GM21825 (cell line): ENCODE results near the gene CDC5L.

Experiments used
- ATAC-seq: cut with Tn5 transposase; IDR thresholded peaks from one replicate; pipeline ENCODE4 v1.9.1; 2021; ENCODE audit warnings: mild to moderate bottlenecking, moderate library complexity; ENCODE audit not compliant: unreplicated experiment

The CDC5L gene

GRCh38 chr6:44495036-44495901 lies 107.8 kb downstream of the CDC5L start:
- no peak for ATAC-seq

DNA sequence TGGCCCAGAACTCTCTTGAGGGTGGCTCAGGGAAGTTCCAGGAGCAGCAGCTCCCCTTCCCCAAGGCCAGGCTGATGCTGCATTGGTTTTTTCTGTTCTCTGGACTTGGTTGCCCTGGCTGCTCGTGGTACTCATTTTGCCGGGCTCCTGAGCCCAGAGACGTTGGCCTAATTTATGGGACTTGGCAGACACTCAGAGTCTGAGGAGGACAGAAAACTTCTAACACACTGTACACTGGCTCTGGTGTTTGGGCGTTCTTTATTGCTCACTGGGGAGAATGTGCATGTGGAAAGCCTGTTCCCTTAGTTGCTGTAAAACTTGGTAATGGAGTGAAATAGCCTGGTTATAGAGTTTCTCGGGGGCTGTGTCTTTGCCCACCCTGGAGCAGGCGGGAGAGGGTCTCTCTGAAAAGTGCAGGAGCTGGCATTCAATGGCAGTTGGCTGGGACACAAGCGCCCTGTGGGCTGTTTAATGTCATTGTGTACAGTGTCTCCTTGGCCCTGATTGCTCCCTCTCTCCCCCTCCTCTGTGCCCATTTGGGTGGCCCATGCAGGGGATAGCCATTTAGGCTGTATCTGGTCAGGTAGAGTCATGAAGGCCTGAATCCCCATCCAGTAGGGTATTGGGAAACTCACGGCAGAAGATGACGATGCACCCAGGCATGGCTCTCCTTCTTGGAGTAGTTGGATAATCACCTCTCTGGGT lies 109.3 kb downstream of the CDC5L start:
- no peak for ATAC-seq

- no peak for ATAC-seq
Measured at GRCh38 chr6:44497807-44498206, 110.3 kb downstream of the CDC5L start.

DNA sequence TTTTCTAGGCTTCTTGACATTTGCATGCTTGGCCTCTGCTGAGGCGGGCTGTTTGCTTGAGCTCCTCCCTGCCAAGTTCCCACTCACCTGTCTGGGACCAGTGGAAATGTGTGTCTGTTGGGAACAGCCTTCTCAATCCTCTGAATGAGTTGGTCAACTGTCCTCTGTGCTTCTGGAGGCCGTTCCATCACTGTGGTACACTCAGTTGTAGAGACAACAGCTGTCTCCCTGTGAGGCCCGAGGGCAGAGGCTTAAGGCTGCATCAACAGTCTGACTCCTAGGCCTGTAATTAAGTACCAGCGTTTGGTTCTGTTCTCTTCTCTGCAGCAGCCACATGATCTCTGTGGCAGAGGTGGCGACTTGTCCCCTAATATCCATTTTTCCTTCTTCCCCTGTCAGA lies 110.9 kb downstream of the CDC5L start:
- no peak for ATAC-seq

DNA sequence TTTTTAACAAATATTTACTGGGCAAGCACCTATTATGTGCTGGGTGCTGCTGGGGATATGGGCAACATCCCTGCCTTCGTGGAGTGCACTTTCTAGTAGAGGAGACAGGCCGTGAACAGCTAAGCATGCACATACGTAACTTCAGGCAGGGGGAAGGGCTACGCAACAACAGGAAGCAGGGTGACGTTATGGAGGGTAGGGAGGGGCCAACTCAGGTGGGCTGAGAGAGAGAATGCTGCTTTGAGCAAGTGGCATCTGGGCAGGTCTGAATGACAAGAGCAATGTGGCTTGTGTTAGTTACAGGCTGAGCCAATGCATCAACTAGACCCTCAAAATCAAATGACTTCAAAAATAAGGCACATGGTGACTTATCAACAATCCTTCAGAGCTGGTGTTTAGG lies 112.1 kb downstream of the CDC5L start:
- ATAC-seq: no peak
